NCI-H1417 (cell line): ENCODE measurements around the gene PCAT6.
"Not testable (repeated sequence)": the region's sequence is repeated elsewhere in the genome, so short reads cannot be mapped to it uniquely, and the experiment has no call there.

Source experiments
- DNase-seq, 3 experiments: peaks; one replicate each; lab custom pipeline; 2025; lab: John Stamatoyannopoulos, UW

Gene PCAT6

DNA sequence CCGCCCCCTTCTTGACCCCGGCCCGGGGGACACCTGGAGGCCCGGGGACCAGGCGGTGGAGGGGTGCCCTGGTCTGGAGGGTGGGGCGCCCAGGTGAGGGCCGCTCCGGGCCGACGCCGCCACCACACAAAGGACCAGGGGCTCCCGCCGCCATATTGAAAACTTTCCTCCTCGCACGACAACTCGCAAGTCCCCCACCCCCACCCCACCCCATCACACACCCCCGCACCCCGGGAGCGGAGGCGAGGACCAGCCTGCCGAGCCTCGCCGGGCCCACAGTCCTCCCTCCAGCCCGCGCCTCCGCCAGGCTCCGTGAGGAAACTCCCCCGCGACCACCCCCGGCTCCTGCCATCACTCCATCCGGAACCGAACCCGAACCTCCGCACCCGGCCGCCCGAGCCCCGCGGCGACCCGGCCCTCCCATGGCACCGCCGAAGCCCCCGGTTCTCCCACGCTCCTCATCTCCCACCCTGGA, 3.3 kb upstream of the PCAT6 start:
- peak; percentile 41 to 64 (median 63) for DNase-seq

DNA sequence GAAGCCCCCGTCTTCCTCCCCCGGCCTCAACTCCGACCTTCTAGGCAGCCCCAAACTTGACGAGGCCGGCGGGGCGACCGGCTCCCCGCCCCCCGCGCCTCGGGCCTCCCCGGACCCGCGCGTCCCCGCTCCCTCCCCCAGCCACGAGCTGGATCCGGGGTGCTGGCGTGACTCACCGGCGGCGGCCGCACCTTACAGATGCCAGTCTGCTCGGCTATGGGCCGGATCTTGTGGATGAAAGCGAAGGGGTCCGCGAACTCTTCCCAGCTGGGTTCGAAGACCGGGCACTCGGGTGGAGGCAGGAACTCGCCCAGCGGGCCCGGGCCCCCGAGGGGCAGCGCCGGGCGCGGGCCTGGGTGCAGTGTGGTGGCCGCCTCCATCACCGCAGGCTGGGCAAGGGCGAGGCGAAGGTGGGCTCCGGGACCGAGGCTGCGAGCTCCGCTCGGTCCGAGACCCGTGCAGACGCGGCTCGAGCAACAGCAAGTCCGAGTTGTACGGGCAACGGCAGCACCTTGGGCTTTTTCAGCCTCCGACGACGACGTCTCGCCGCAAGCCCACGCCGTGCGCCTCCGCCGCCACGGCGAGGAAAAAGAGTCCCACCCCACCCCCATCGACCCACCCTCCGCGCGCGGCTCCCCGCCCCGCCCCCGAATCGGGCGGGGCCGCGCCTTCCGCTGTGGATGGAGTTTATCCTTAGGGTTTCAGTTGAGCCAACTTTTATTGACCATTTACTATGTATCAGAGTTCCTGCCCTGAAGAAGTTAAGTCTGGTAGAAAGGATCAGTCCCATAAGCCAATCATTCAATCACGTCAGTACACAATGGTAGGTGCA, 2.6 kb upstream of the PCAT6 start, which contains the start of gene KDM5B:
Gene KDM5B (minus strand): TSS at position 496 of the 832 bp plus-strand sequence. CDS start 116 bp downstream, at position 380.
- peak; percentile 81 to 92 (median 84) for DNase-seq

GRCh38 chr1:202809597-202810159, 1.1 kb upstream of the PCAT6 start:
- DNase-seq, result no peak

- no peak for DNase-seq
Observed at GRCh38 chr1:202810193-202810614, 550 bp upstream of the PCAT6 start.

DNA sequence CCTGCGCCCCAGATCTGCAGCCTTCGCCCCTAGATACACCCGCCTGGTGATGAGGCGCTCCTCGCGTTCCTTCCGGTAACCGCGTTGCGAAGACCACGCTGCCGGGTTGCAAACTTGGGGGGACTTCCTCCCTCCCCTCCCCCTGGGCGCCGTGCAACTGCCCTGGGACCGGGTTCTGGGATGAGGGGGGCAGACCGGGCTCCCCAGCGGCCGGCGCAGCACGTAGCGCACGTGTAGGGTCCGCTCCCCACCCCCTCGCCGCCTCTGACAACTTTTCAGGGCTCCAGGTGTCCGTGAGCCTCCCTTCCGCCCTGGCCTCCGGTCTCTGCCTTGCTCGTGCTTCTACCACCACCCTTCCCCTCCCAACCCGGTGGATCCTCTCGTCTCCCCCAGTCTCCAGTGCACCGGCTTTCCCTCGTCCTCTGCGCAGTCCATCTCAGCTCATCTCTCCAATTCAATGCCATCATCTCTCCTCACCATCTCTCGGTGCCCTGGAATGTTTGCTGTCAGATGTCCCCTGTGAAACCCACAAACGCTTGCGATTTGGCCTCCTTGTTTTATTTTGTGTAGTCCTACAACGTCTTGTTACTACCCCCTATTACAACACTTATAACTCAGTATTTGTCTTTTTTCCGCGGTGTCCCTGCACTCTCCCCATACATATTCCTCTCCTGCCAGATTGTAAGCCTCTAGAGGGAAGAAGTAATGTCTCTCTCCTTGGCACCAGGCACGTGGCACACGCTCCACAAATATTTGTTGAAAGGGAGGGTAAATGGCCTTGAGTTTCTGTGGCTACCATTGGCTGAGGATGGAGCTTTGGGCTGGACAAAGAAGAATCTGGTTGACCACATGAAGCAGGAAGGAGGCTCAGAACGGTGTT, 782 bp downstream of the PCAT6 start:
- peak in 2 of 3 experiments; percentile 57 to 71 for DNase-seq

DNA sequence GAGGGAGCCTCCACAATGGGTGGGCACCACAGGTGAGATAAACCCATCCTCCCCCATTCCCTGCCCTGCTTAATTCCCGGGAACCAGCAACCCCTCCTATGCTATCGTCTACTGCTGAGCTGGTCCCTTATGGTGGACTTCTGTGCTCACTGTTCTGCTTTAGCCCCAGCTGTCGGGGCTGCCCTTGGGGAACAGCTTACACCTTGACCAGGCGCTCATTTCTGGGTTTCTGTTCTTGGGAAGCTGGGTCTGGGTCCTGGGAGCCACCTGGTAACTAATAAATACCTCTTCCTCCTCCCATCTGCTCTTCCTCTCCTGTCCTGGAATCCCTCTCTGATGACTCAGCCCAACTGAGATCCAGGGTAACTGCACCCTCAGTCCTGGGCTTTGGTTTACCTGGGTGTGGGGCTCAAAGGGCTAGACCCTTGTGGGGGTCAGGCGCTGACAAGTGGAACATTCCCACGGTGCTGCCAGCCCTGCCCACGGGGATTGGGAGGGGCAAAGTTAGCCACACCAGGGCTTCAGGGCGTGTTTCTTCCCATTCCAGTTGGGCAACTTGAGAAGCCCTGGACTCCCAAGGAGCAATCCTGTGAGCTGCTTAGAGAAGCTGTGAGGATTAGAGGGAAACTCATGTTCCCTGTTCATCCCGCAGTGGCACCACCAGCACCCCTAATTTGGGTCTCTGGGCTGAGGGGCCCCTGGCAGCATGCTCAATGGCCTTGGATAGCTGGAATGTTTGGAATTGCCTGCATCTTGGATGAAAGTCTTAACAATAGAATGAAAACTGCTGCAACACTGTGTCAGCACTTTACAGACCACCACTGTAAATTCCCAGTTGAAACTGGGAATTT, 1.6 kb downstream of the PCAT6 start:
- no peak for DNase-seq

GRCh38 chr1:202815120-202815519, 4.4 kb downstream of the PCAT6 start:
- DNase-seq, result no peak

- DNase-seq, result no peak
Observed at GRCh38 chr1:202818819-202819218, 8.1 kb downstream of the PCAT6 start.

DNA sequence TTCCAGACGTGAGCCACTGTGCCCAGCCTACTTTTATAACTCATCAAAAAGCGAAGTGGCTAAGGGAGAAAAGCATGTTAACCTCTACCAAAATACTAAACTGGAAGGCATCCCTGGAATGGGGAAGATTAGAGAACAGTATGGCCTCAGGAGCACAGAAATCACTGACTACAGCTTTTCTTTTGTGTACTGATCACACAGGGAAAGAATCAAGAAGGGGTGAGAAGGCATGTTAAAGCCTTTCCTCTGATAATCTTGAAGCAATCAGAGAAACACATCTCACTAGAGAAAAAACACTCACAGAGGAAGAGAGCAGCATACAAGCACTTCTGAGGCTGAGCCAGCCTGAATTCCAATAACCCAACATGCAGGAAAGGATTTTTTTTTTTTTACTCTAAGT, 10.7 kb downstream of the PCAT6 start:
- DNase-seq, result no peak

DNA sequence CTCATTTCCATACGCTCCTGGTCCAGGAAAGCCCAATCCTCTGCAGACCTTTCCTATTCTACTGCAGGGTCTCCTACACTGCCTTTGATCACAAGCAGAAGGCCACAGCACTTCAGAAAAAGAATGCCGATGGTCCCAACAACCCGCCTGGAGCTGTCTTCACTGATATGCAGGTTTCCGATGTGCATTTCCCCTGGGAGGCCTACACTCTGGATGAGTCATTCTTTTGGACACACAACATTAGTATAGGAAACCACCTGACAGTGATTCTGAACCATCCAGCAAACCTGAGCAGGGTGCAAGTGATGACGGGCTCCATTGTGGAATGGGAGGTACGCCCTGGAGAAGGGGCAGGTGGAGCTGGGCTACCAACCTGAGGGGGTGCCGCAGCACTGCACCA, 15.0 kb downstream of the PCAT6 start:
- no peak for DNase-seq

GRCh38 chr1:202829223-202829622, 18.5 kb downstream of the PCAT6 start:
- DNase-seq, result not testable (repeated sequence)

DNA sequence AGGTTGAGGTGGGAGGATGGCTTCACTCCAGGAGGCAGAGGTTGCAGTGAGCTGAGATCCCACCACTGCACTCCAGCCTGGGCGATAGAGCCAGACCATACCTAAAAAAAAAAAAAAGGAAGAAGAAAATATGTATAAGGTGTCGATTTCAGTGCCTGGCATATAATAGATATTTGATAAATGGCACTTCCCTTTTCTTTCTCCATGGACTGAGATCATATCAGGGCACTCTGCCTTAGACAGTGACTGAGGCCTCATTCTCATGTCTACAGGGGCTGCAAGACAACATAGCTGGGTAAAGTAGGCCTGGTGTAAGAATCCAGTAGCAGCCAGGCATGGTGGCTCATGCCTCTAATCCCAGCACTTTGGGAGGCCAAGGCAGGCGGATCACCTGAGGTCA, 21.2 kb downstream of the PCAT6 start:
- DNase-seq, result no peak

GRCh38 chr1:202834771-202835547, 24.2 kb downstream of the PCAT6 start:
- no peak for DNase-seq

GRCh38 chr1:202835548-202836072, 24.9 kb downstream of the PCAT6 start:
- DNase-seq, result no peak

DNA sequence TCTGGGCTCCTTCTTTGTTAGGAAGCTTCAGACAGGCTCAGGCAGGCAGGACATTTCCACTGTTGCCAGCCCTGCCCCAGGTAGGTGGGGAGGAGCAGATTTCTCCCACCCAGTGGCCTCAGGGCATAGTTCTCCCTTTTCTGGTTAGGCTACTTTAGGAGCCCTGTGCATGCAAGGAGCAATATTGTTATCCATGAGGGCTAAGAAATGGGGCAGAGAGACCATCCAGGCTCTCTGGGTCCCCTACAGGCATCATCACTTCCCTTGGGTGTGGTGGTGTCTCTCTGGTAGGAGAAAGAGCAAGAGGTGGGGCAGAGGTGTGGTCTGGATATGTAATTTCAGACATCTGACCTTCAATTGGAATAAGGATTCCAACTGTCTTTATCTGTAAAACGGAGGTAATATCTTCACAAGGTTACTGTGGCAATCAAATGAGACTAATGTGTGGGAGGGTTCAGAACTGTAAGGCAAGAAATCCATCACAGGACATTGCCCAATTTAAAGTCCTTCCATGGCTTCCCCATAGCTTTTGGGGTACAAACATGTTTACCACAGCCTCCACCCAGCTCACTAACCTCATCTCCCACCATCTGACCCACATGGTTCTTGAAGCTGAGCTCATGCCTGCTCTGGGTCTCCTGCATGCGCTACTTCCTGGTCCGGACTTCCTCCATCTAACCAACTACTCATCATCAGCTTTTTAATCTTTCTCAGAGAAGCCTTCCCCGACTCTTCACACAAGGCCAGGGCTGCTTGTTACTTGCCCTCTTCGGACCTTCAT, 26.1 kb downstream of the PCAT6 start:
- DNase-seq, result no peak

- DNase-seq, result no peak
Observed at GRCh38 chr1:202837746-202838262, 27.1 kb downstream of the PCAT6 start.

- DNase-seq, result no peak
Observed at GRCh38 chr1:202843081-202843480, 32.3 kb downstream of the PCAT6 start.

DNA sequence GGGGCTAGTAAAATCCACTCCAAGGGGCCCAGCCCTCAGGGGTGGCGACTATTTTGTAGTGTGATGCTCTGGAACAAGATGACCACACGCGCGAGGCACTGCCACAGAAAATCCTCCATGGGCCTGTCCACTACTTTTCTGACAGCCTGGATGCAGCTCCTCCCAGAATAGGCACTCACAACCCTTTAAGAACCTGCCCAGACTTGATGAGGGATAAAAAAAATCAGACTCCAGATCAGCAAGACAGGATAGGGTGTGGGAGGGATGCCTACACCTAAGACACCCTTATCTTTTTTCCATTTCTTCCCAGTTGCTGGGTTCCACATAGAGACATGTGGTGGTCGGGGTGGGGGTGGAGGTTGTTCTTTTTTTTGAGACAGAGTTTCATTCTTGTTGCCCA, 33.5 kb downstream of the PCAT6 start:
- DNase-seq, result no peak

- DNase-seq, result no peak
Observed at GRCh38 chr1:202844935-202845334, 34.2 kb downstream of the PCAT6 start.
